ENCODE results near the gene CNTF. TPM values are rescaled to one million over a fixed set of nuclear protein-coding genes. Genes with fewer than 3 reads are reported as not detected.

Gene CNTF
- total and polyA plus RNA-seq, 4 donors, result 0.28 to 2.0 (median 1.0) TPM

GRCh38 chr11:58580311-58580710, 42.2 kb upstream of the CNTF start:
- no peak for ATAC-seq (ENCODE audit: insufficient read depth, low FRiP score)
- Histone ChIP-seq H3K9me3 (ENCODE audit: control insufficient read depth in 4 of 4, insufficient read depth in 3 of 4, low read length in 3 of 4) (no peaks in the 10 kb centered on the region), H3K4me1 (ENCODE audit: control insufficient read depth in 5 of 5, insufficient read depth in 5 of 5, low read length in 5 of 5) (peaks cover 6 to 26% (median 7%) of the 10 kb centered on the region in 5 donors), H3K9ac (ENCODE audit: insufficient read depth in 1 of 2, low read length in 2 of 2) (peak overlapping the region; percentile 63 to 94), H3K4me3 (no peak overlapping the region), H3K36me3 (ENCODE audit: control insufficient read depth in 4 of 4, insufficient read depth in 4 of 4, low read length in 4 of 4) (peaks cover 0 to 4% (median 0%) of the 10 kb centered on the region in 4 donors), H3K27me3 (ENCODE audit: control insufficient read depth in 3 of 3, insufficient read depth in 3 of 3, low read length in 2 of 3) (no peaks in the 10 kb centered on the region), H3K27ac (ENCODE audit: low read depth in 1 of 2, low read length in 1 of 2) (no peak overlapping the region)
- WGBS, 2 donors, result 7% methylated on average over 2 of the region's 2 CpGs
- TF ChIP-seq CTCF (IDR thresholded peaks at IDR 0.05; ENCODE audit: control extremely low read depth, extremely low read depth), result no peak
- no peak for DNase-seq

GRCh38 chr11:58582437-58582836, 40.0 kb upstream of the CNTF start:
- peaks cover 0 to 15% (median 5%) of the 10 kb centered on the region in 5 donors for H3K4me1 ChIP-seq (ENCODE audit: control insufficient read depth in 5 of 5, insufficient read depth in 5 of 5, low read length in 5 of 5)

GRCh38 chr11:58586998-58587397, 35.5 kb upstream of the CNTF start:
- no peak for ATAC-seq (ENCODE audit: insufficient read depth, low FRiP score)
- H3K27ac ChIP-seq (ENCODE audit: low read depth in 1 of 2, low read length in 1 of 2), result no peak overlapping the region
- no peak overlapping the region for H3K4me3 ChIP-seq
- H3K36me3 ChIP-seq (ENCODE audit: control insufficient read depth in 4 of 4, insufficient read depth in 4 of 4, low read length in 4 of 4), result peaks cover 0 to 14% (median 6%) of the 10 kb centered on the region in 4 donors
- no peaks in the 10 kb centered on the region for H3K27me3 ChIP-seq (ENCODE audit: control insufficient read depth in 3 of 3, insufficient read depth in 3 of 3, low read length in 2 of 3)
- DNase-seq, result no peak
- peaks cover 0 to 8% (median under 1%) of the 10 kb centered on the region in 5 donors for H3K4me1 ChIP-seq (ENCODE audit: control insufficient read depth in 5 of 5, insufficient read depth in 5 of 5, low read length in 5 of 5)
- H3K9me3 ChIP-seq (ENCODE audit: control insufficient read depth in 4 of 4, insufficient read depth in 3 of 4, low read length in 3 of 4), result no peaks in the 10 kb centered on the region
- 59 to 73% methylated on average over 2 of the region's 2 CpGs for WGBS, 2 donors
- no peak for TF ChIP-seq CTCF (IDR thresholded peaks at IDR 0.05; ENCODE audit: control extremely low read depth, extremely low read depth)
- H3K9ac ChIP-seq (ENCODE audit: insufficient read depth in 1 of 2, low read length in 2 of 2), result no peak overlapping the region

More at GRCh38 chr11:58582437-58582836, 40.0 kb upstream of the CNTF start:
- Histone ChIP-seq H3K9ac (ENCODE audit: insufficient read depth in 1 of 2, low read length in 2 of 2) (no peak overlapping the region), H3K36me3 (ENCODE audit: control insufficient read depth in 4 of 4, insufficient read depth in 4 of 4, low read length in 4 of 4) (peaks cover 0 to 10% (median 4%) of the 10 kb centered on the region in 4 donors), H3K27ac (ENCODE audit: low read depth in 1 of 2, low read length in 1 of 2) (no peak overlapping the region), H3K9me3 (ENCODE audit: control insufficient read depth in 4 of 4, insufficient read depth in 3 of 4, low read length in 3 of 4) (no peaks in the 10 kb centered on the region), H3K27me3 (ENCODE audit: control insufficient read depth in 3 of 3, insufficient read depth in 3 of 3, low read length in 2 of 3) (no peaks in the 10 kb centered on the region), H3K4me3 (no peak overlapping the region)
- WGBS, 2 donors, result 86 to 92% methylated on average over 1 of the region's 1 CpG
- TF ChIP-seq CTCF (IDR thresholded peaks at IDR 0.05; ENCODE audit: control extremely low read depth, extremely low read depth), result no peak
- ATAC-seq (ENCODE audit: insufficient read depth, low FRiP score) (no peak), DNase-seq (no peak)

GRCh38 chr11:58591659-58592058, 30.8 kb upstream of the CNTF start:
- no peak overlapping the region for H3K4me3 ChIP-seq
- H3K4me1 ChIP-seq (ENCODE audit: control insufficient read depth in 5 of 5, insufficient read depth in 5 of 5, low read length in 5 of 5), result peaks cover 0 to 14% (median 0%) of the 10 kb centered on the region in 5 donors
- peaks cover 0 to 18% (median 4%) of the 10 kb centered on the region in 4 donors for H3K36me3 ChIP-seq (ENCODE audit: control insufficient read depth in 4 of 4, insufficient read depth in 4 of 4, low read length in 4 of 4)
- WGBS, 2 donors, result 98 to 99% methylated on average over 3 of the region's 3 CpGs
- ATAC-seq (ENCODE audit: insufficient read depth, low FRiP score) (no peak), DNase-seq (no peak)
- H3K27ac ChIP-seq (ENCODE audit: low read depth in 1 of 2, low read length in 1 of 2), result no peak overlapping the region
- no peaks in the 10 kb centered on the region for H3K9me3 ChIP-seq (ENCODE audit: control insufficient read depth in 4 of 4, insufficient read depth in 3 of 4, low read length in 3 of 4)
- no peaks in the 10 kb centered on the region for H3K27me3 ChIP-seq (ENCODE audit: control insufficient read depth in 3 of 3, insufficient read depth in 3 of 3, low read length in 2 of 3)
- no peak overlapping the region for H3K9ac ChIP-seq (ENCODE audit: insufficient read depth in 1 of 2, low read length in 2 of 2)
- no peak for TF ChIP-seq CTCF (IDR thresholded peaks at IDR 0.05; ENCODE audit: control extremely low read depth, extremely low read depth)

All from lung (tissue), 12 donors.